Neural crest cell (in vitro differentiated cells): Measurements from ENCODE around the gene TMEM190. TPM values are rescaled to one million over a fixed set of nuclear protein-coding genes. Genes with fewer than 3 reads are reported as not detected.

Source experiments
- DNase-seq: peaks from one replicate; pipeline ENCODE4 v3.0.0; 2021; ENCODE audit warnings: low read depth, mixed read lengths, low spot score
- H3K27ac Mint-ChIP-seq: one replicate; pipeline ENCODE4 v1.8.0; 2021; ENCODE audit warnings: mild to moderate bottlenecking, mixed read lengths; ENCODE audit not compliant: unreplicated experiment
- H3K27me3 Mint-ChIP-seq: 2 replicates; pipeline ENCODE4 v1.8.0; 2021; ENCODE audit warnings: low read depth, mild to moderate bottlenecking, mixed read lengths
- H3K36me3 Mint-ChIP-seq: 2 replicates; pipeline ENCODE4 v1.8.0; 2021; ENCODE audit warnings: low read depth, mild to moderate bottlenecking, mixed read lengths
- H3K4me1 Mint-ChIP-seq: 2 replicates; pipeline ENCODE4 v1.8.0; 2021; ENCODE audit warnings: mixed read lengths
- H3K4me3 Mint-ChIP-seq: one replicate; pipeline ENCODE4 v1.8.0; 2021; ENCODE audit warnings: mild to moderate bottlenecking, mixed read lengths
- H3K9me3 Mint-ChIP-seq: 2 replicates; pipeline ENCODE4 v1.8.0; 2021; ENCODE audit warnings: mixed read lengths
- CTCF ChIP-seq: fragments of 200-600 bp; sonication (generic); conservative IDR thresholded peaks from 2 replicates; pipeline ENCODE4 v1.5.0; 2021; ENCODE audit warnings: antibody characterized with exemption, mild to moderate bottlenecking
- total RNA-seq: library from RNA; stranded (reverse); gene quantifications from 2 replicates; pipeline ENCODE4 v1.2.1, GENCODE V29; 2021

TMEM190 gene
- total RNA-seq, 1 donor from 2014 or later, result not detected

- Mint-ChIP-seq H3K27ac (no peak overlapping the region), H3K4me3 (no peak overlapping the region), H3K27me3 (peaks cover 64% of the 10 kb centered on the region)
These were observed 4.1 kb upstream of the TMEM190 start for GRCh38 chr19:55372316-55373081.

GRCh38 chr19:55373306-55373992 lies 3.2 kb upstream of the TMEM190 start:
- TF ChIP-seq CTCF, result no peak
- Mint-ChIP-seq H3K4me3 (peak overlapping the region; percentile 1), H3K27me3 (peaks cover 65% of the 10 kb centered on the region), H3K36me3 (no peaks in the 10 kb centered on the region), H3K4me1 (peaks cover 28% of the 10 kb centered on the region), H3K9me3 (no peaks in the 10 kb centered on the region), H3K27ac (peak overlapping the region; percentile 1)
- DNase-seq, result no peak

More at GRCh38 chr19:55372316-55373081, 4.1 kb upstream of the TMEM190 start:
- no peak for DNase-seq
- Mint-ChIP-seq H3K9me3 (no peaks in the 10 kb centered on the region), H3K4me1 (peaks cover 28% of the 10 kb centered on the region), H3K36me3 (no peaks in the 10 kb centered on the region)
- TF ChIP-seq CTCF, result no peak

- Mint-ChIP-seq H3K27me3 (peaks cover 66% of the 10 kb centered on the region), H3K27ac (peak overlapping the region; percentile 1), H3K4me3 (peak overlapping the region; percentile 1), H3K4me1 (peaks cover 28% of the 10 kb centered on the region), H3K36me3 (no peaks in the 10 kb centered on the region), H3K9me3 (no peaks in the 10 kb centered on the region)
- no peak for DNase-seq
- TF ChIP-seq CTCF, result no peak
These were observed 2.5 kb upstream of the TMEM190 start for GRCh38 chr19:55373993-55374757.

- H3K36me3 Mint-ChIP-seq, result no peaks in the 10 kb centered on the region
- no peak for TF ChIP-seq CTCF
- no peak overlapping the region for H3K27ac Mint-ChIP-seq
- H3K4me1 Mint-ChIP-seq, result peaks cover 12% of the 10 kb centered on the region
- no peak overlapping the region for H3K4me3 Mint-ChIP-seq
- DNase-seq, result no peak
- no peaks in the 10 kb centered on the region for H3K9me3 Mint-ChIP-seq
- H3K27me3 Mint-ChIP-seq, result peaks cover 48% of the 10 kb centered on the region
These were observed 918 bp downstream of the TMEM190 start for GRCh38 chr19:55377356-55378131.

GRCh38 chr19:55379174-55379573 lies 2.5 kb downstream of the TMEM190 start:
- DNase-seq, result no peak
- Mint-ChIP-seq H3K36me3 (no peaks in the 10 kb centered on the region), H3K4me3 (peak overlapping the region; percentile 41), H3K27me3 (peaks cover 43% of the 10 kb centered on the region), H3K27ac (peak overlapping the region; percentile 58), H3K4me1 (peaks cover 7% of the 10 kb centered on the region), H3K9me3 (no peaks in the 10 kb centered on the region)
- TF ChIP-seq CTCF, result no peak
